Endothelial cell of umbilical vein (primary cell): ENCODE measurements around the gene BRME1. TPM values are rescaled to one million over a fixed set of nuclear protein-coding genes. Genes with fewer than 3 reads are reported as not detected.

Source experiments
- BruUV-seq: library from RNA; stranded (reverse); fragments of 400-500 nt; replicated peaks from 2 replicates; lab custom pipeline; 2021; lab: Mats Ljungman, UMichigan
- CTCF ChIA-PET: fragments of 300-600, 350-600 bp; sonication (Branson Sonifier 250); formaldehyde crosslinking; loops from one replicate; lab custom pipeline; 2021; ENCODE audit warnings: antibody characterized with exemption, inconsistent platforms; lab: Charles Lee
- POLR2A ChIA-PET: fragments of 300-600, 350-600 bp; sonication (Branson Sonifier 250); formaldehyde crosslinking; loops from one replicate; lab custom pipeline; 2021; ENCODE audit warnings: antibody characterized with exemption, inconsistent platforms; lab: Charles Lee
- DNase-seq: peaks from one replicate; pipeline ENCODE4 v3.0.0-alpha.2; 2011; ENCODE audit warnings: low read depth, low spot score
- FAIRE-seq: peaks from 2 replicates; lab custom pipeline; 2011; peaks lifted over from hg19 to GRCh38; lab: Jason Lieb, UNC
- H2AFZ ChIP-seq: 2 replicates; pipeline ENCODE4 v1.6.0; 2012; ENCODE audit warnings: low read depth, low read length, control low read depth, inconsistent platforms
- H3K27ac ChIP-seq: 2 replicates; pipeline ENCODE4 v1.5.1; 2011; ENCODE audit warnings: low read depth, mild to moderate bottlenecking, control low read depth, low read length, moderate library complexity; ENCODE audit not compliant: insufficient read depth
- H3K27me3 ChIP-seq, 2 experiments: 2 replicates each; pipeline versions ENCODE4 v1.6.0 to v1.6.1; 2011; ENCODE audit warnings: low read length in 2 of 2, mixed read lengths in 1 of 2; ENCODE audit not compliant: control insufficient read depth in 2 of 2, insufficient read depth in 2 of 2
- H3K36me3 ChIP-seq, 2 experiments: 2 replicates in 1 of 2; 3 replicates in 1 of 2; pipeline ENCODE4 v1.5.1; 2011; ENCODE audit warnings: low read length in 2 of 2, mild to moderate bottlenecking in 1 of 2, moderate library complexity in 1 of 2; ENCODE audit not compliant: control insufficient read depth in 2 of 2, insufficient read depth in 2 of 2; ENCODE audit errors: extremely low read depth in 1 of 2
- H3K4me1 ChIP-seq: 3 replicates; pipeline ENCODE4 v1.5.1; 2011; ENCODE audit warnings: mild to moderate bottlenecking, low read length; ENCODE audit not compliant: control insufficient read depth, insufficient read depth; ENCODE audit errors: extremely low read depth
- H3K4me2 ChIP-seq: 2 replicates; pipeline ENCODE4 v1.6.1; 2011; ENCODE audit warnings: low read length, control low read depth, mixed read lengths; ENCODE audit not compliant: insufficient read depth
- H3K4me3 ChIP-seq, 3 experiments: fragments of 200-600 bp in 1 of 3; sonication (generic), shearing (Covaris generic) in 1 of 3; replicated peaks in 1 of 3; 2 replicates each; pipeline ENCODE4 v1.5.1; 2011 to 2016; ENCODE audit warnings: control low read depth in 3 of 3, low read length in 3 of 3, mild to moderate bottlenecking in 2 of 3, inconsistent platforms in 1 of 3, low read depth in 1 of 3, moderate library complexity in 1 of 3; ENCODE audit not compliant: insufficient read depth in 1 of 3
- H3K79me2 ChIP-seq: 2 replicates; pipeline ENCODE4 v1.6.0; 2012; ENCODE audit warnings: low read length, inconsistent platforms; ENCODE audit not compliant: control insufficient read depth, insufficient read depth
- H3K9ac ChIP-seq: replicated peaks from 2 replicates; pipeline ENCODE3; 2011; ENCODE audit warnings: low read length, control low read depth; ENCODE audit not compliant: insufficient read depth; ENCODE audit errors: extremely low read depth
- H3K9me1 ChIP-seq: replicated peaks from 3 replicates; pipeline ENCODE4 v1.6.0; 2011; ENCODE audit warnings: mild to moderate bottlenecking, low read length; ENCODE audit not compliant: control insufficient read depth, insufficient read depth; ENCODE audit errors: extremely low read depth
- H3K9me3 ChIP-seq: replicated peaks from 2 replicates; pipeline ENCODE4 v1.5.1; 2012; ENCODE audit warnings: low read length, inconsistent platforms; ENCODE audit not compliant: control insufficient read depth, insufficient read depth
- H4K20me1 ChIP-seq: replicated peaks from 2 replicates; pipeline ENCODE3; 2011; ENCODE audit warnings: mild to moderate bottlenecking, low read length; ENCODE audit not compliant: control insufficient read depth, insufficient read depth; ENCODE audit errors: extremely low read depth
- EZH2 ChIP-seq: IDR thresholded peaks from 2 replicates; pipeline ENCODE4 v1.6.1; 2012; ENCODE audit warnings: borderline replicate concordance, low read depth, mild to moderate bottlenecking, moderate library complexity, low read length, inconsistent platforms; ENCODE audit not compliant: severe bottlenecking
- FOS ChIP-seq: IDR thresholded peaks from 2 replicates; pipeline ENCODE4 v1.6.1; 2011; ENCODE audit warnings: mild to moderate bottlenecking, low read length, moderate library complexity, borderline replicate concordance; ENCODE audit not compliant: insufficient read depth
- GATA2 ChIP-seq: IDR thresholded peaks from 2 replicates; pipeline ENCODE4 v1.7.0; 2011; ENCODE audit warnings: low read depth, mild to moderate bottlenecking, moderate library complexity, mixed read lengths, low read length; ENCODE audit not compliant: insufficient read length, insufficient read depth
- JUN ChIP-seq: IDR thresholded peaks from 2 replicates; pipeline ENCODE4 v1.6.1; 2011; ENCODE audit warnings: borderline replicate concordance, low read depth; ENCODE audit not compliant: insufficient read length, insufficient read depth
- MYC ChIP-seq: IDR thresholded peaks from one replicate; pipeline ENCODE4 v1.6.1; 2011; ENCODE audit warnings: mild to moderate bottlenecking, low read depth, low read length
- POLR2A ChIP-seq: IDR thresholded peaks from 2 replicates; pipeline ENCODE4 v1.6.1; 2012; ENCODE audit warnings: low read depth, mild to moderate bottlenecking, control low read depth, low read length
- POLR2AphosphoS5 ChIP-seq: IDR thresholded peaks from 2 replicates; pipeline ENCODE4 v1.6.1; 2012; ENCODE audit warnings: low read depth, mild to moderate bottlenecking, control low read depth, low read length, moderate library complexity; ENCODE audit not compliant: insufficient read depth
- dilution Hi-C: fragments of 300-500 bp; cut with MboI; formaldehyde crosslinking; loops from one replicate; pipeline ENCODE4 v1.15.0; 2019; ENCODE audit warnings: low sequenced_read_pairs; ENCODE audit not compliant: extremely low pct_ligation_motif_present
- intact Hi-C: fragments of 100-400 bp; cut with micrococcal nuclease; formaldehyde crosslinking; loops from one replicate; pipeline ENCODE4 v1.10.0; 2022
- polyA plus RNA-seq, 4 experiments: library from polyadenylated mRNA; depleted of rRNA in 3 of 4; stranded (reverse) in 3 of 4; unstranded in 1 of 4; fragments of >200 nt; gene quantifications; 2 replicates each; pipeline versions ENCODE4 v1.2.1 to v1.2.3, GENCODE V29; 2011 to 2012; ENCODE audit warnings: missing spikeins in 1 of 4
- total RNA-seq: library from RNA; stranded (reverse); gene quantifications from 2 replicates; pipeline ENCODE4 v1.2.3, GENCODE V29; 2021
- TF ChIP-seq, protein P1 (sequence below): IDR thresholded peaks from 2 replicates; pipeline ENCODE4 v1.6.1; 2011; ENCODE audit not compliant: insufficient read depth, insufficient read length
- TF ChIP-seq, protein P2 (sequence below), 2 donors: IDR thresholded peaks; 1 replicate in 1 of 2; 2 replicates in 1 of 2; pipeline ENCODE4 v1.5.1; 2011; ENCODE audit warnings: low read length in 2 of 2, mild to moderate bottlenecking in 2 of 2, moderate library complexity in 2 of 2, control low read depth in 1 of 2, inconsistent platforms in 1 of 2, low read depth in 1 of 2; ENCODE audit not compliant: insufficient read depth in 1 of 2; ENCODE audit errors: extremely low read depth in 1 of 2

BRME1 gene
- total and polyA plus RNA-seq, 2 donors (not counting 3 experiments of a cell fraction or from before 2014, with no cell fraction given): 0.69 to 2.5 TPM

DNA sequence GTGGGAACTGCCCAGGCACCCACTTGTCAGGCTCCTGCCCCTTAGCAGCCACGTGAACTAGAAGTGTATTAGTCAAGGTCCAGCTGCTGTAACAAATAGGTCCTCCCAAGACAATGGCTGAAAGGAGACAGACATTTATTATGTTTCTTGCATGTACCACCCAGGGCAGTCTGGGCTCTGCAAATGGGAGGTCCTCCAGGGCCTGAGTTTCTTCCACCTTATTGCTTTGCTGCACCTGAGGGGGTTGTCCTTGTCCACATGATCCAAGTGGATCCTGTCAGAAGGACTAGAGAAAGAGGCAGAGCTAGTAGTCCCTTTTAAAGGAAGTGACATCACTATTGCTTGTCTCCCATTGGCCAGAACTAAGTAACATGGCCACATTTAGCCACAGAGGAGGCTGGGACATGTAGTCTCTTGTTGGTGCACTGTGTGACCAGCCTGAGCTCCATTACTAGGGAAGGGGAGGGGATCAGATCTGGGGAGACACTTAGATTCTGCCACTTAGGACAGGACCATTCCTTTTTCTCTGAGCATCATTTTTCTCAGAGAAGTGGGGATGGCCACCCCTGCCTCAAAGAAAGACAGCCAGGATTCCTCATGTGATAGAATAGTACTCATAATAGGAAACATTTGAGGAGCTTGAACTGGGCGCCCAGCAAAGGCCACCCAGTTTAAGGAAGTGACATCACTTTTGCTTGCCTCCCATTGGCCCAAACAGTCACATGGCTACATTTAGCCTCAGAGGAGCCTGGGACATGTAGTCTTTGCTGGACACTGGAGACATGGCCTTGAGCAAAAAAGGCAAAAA is 15.2 kb upstream of the BRME1 start:
- dilution Hi-C loops: no loop called here
- CTCF ChIA-PET: interaction anchor here (0.9 kb wide), 1 partner anchor 138 kb away, joined by 3 read pairs; no protein-coding TSS in a partner anchor
- Histone ChIP-seq H3K36me3 (peaks cover 5 to 24% of the 10 kb centered on the region in 2 experiments), H3K4me3 (no peak overlapping the region), H3K27me3 (no peaks in the 10 kb centered on the region), H3K27ac (no peak overlapping the region), H3K9me3 (no peaks in the 10 kb centered on the region), H3K4me1 (no peaks in the 10 kb centered on the region), H3K9me1 (no peaks in the 10 kb centered on the region), H3K4me2 (no peak overlapping the region), H2AFZ (no peak overlapping the region), H3K79me2 (no peaks in the 10 kb centered on the region), H4K20me1 (no peaks in the 10 kb centered on the region), H3K9ac (no peak overlapping the region)
- no TSS peak for BruUV-seq
- peak; percentile 34 for DNase-seq
- POLR2A ChIA-PET: interaction anchor here (0.6 kb wide), 1 partner anchor 16 kb away, joined by 4 read pairs; no protein-coding TSS in a partner anchor
- intact Hi-C loops: no loop called here
- FAIRE-seq: peak; percentile 78
- TF ChIP-seq, protein P1, sequence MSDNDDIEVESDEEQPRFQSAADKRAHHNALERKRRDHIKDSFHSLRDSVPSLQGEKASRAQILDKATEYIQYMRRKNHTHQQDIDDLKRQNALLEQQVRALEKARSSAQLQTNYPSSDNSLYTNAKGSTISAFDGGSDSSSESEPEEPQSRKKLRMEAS: peak; percentile 44
- no peak for TF ChIP-seq JUN

DNA sequence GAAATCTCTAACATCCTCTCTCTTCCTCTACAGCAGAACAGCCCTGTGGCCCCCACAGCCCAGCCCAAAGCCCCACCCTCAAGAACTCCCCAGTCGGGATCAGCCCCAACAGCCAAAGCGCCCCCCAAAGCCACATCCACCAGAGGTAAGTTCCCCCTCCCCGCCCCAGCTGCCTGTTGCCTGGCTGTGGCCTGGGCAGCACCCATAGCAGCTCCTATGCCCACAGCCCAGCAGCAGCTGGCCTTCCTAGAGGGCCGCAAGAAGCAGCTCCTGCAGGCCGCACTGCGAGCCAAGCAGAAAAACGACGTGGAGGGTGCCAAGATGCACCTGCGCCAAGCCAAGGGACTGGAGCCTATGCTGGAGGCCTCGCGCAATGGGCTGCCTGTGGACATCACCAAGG is 14.6 kb upstream of the BRME1 start:
- no peaks in the 10 kb centered on the region for H3K9me3 ChIP-seq
- no peak overlapping the region for H3K4me3 ChIP-seq
- H3K4me1 ChIP-seq: no peaks in the 10 kb centered on the region
- dilution Hi-C loops: no loop called here
- no peaks in the 10 kb centered on the region for H3K27me3 ChIP-seq
- H4K20me1 ChIP-seq: no peaks in the 10 kb centered on the region
- no TSS peak for BruUV-seq
- H3K4me2 ChIP-seq: no peak overlapping the region
- ChIA-PET POLR2A (interaction anchor here (0.6 kb wide), 1 partner anchor 15 kb away, joined by 4 read pairs; no protein-coding TSS in a partner anchor), CTCF (interaction anchor here (0.9 kb wide), 1 partner anchor 138 kb away, joined by 3 read pairs; no protein-coding TSS in a partner anchor)
- DNase-seq (no peak), FAIRE-seq (no peak)
- no peak overlapping the region for H2AFZ ChIP-seq
- no peaks in the 10 kb centered on the region for H3K9me1 ChIP-seq
- no peak overlapping the region for H3K27ac ChIP-seq
- intact Hi-C loops: no loop called here
- H3K79me2 ChIP-seq: no peaks in the 10 kb centered on the region
- H3K36me3 ChIP-seq: peaks cover 5 to 28% of the 10 kb centered on the region in 2 experiments
- TF ChIP-seq, protein P1: no peak
- TF ChIP-seq, protein P2, sequence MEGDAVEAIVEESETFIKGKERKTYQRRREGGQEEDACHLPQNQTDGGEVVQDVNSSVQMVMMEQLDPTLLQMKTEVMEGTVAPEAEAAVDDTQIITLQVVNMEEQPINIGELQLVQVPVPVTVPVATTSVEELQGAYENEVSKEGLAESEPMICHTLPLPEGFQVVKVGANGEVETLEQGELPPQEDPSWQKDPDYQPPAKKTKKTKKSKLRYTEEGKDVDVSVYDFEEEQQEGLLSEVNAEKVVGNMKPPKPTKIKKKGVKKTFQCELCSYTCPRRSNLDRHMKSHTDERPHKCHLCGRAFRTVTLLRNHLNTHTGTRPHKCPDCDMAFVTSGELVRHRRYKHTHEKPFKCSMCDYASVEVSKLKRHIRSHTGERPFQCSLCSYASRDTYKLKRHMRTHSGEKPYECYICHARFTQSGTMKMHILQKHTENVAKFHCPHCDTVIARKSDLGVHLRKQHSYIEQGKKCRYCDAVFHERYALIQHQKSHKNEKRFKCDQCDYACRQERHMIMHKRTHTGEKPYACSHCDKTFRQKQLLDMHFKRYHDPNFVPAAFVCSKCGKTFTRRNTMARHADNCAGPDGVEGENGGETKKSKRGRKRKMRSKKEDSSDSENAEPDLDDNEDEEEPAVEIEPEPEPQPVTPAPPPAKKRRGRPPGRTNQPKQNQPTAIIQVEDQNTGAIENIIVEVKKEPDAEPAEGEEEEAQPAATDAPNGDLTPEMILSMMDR (IDR thresholded peaks at IDR 0.05; ENCODE audit: extremely low read depth in 1 of 2, insufficient read depth in 1 of 2, low read depth in 1 of 2, low read length in 2 of 2): no peak
- TF ChIP-seq POLR2A: no peak
- no peak for TF ChIP-seq JUN
- TF ChIP-seq EZH2: no peak
- TF ChIP-seq FOS: no peak
- TF ChIP-seq GATA2: no peak
- no peak for TF ChIP-seq POLR2AphosphoS5
- no peak for TF ChIP-seq MYC
- no peak overlapping the region for H3K9ac ChIP-seq
